D721Med (cell line): ENCODE measurements around the gene ABHD14A.

Experiments
- DNase-seq: peaks from one replicate; pipeline ENCODE4 v3.0.0; 2011; ENCODE audit warnings: low spot score; ENCODE audit not compliant: insufficient read length
- FAIRE-seq: peaks from 2 replicates; lab custom pipeline; 2011; peaks lifted over from hg19 to GRCh38; lab: Jason Lieb, UNC
- CTCF ChIP-seq: IDR thresholded peaks from 2 replicates; pipeline ENCODE4 v1.5.1; 2012; ENCODE audit warnings: mild to moderate bottlenecking, control low read depth; ENCODE audit not compliant: insufficient read depth; ENCODE audit errors: missing control alignments

ABHD14A gene

DNA sequence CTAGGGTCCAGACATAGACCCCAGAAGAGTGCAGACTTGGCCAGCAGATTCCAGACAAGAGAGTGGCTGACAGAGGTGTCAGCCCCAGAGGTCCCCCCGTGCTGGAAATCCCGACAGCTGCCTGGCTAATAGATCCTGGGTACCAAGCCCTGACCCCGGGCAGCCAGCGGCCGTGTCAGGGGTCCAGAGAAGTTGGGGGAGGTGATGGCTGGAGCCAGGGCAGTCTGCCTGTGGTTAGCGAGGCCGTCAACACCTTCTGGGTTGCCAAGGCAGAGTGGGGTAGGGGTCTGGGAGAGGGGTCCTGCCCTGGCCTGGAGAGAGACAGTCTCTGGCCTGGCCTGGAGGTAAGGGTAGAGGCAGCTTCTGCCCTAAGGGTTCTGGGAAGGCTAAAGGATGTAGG, 45.9 kb downstream of the ABHD14A start:
- TF ChIP-seq CTCF, result no peak
- DNase-seq (no peak), FAIRE-seq (no peak)

DNA sequence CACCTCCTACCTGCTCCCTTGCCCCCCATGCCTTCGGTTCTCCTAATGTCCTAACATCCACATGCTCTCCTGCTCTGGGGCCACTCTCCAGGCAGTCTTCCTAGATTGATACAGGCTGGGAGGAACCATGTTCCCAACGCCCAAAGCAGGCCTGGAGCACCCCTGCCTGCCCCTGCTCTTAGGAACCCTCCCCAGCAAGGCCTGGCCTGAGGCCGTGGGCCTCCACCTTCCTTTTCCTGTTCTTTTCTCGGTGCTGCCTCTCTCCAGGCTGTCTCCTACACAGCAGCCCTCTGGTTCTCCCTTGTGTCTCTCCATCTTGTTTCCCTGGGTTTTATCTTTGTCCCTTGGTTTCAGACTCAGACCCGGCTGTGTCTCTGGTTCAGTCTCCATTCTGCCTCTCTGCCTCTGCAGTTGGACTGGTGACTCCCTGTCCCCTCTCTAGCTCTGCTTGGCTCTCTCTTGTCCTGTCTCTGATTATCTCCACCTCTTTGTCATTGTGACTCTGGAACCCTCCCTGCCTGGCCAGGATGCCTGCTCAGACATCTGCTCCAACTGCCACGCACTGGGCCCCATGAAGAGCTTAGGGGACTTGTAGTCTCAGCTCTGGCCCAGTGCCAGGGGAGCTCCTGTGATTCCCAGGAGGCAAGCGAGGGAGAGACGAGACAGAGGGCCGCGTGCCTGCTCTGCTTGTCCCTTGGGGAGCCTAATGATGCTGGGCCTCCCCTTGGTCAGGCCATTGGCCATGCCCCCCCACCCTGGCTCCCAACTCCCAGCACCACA, 46.8 kb downstream of the ABHD14A start:
- TF ChIP-seq CTCF, result no peak
- DNase-seq (peak; percentile 90), FAIRE-seq (no peak)

DNA sequence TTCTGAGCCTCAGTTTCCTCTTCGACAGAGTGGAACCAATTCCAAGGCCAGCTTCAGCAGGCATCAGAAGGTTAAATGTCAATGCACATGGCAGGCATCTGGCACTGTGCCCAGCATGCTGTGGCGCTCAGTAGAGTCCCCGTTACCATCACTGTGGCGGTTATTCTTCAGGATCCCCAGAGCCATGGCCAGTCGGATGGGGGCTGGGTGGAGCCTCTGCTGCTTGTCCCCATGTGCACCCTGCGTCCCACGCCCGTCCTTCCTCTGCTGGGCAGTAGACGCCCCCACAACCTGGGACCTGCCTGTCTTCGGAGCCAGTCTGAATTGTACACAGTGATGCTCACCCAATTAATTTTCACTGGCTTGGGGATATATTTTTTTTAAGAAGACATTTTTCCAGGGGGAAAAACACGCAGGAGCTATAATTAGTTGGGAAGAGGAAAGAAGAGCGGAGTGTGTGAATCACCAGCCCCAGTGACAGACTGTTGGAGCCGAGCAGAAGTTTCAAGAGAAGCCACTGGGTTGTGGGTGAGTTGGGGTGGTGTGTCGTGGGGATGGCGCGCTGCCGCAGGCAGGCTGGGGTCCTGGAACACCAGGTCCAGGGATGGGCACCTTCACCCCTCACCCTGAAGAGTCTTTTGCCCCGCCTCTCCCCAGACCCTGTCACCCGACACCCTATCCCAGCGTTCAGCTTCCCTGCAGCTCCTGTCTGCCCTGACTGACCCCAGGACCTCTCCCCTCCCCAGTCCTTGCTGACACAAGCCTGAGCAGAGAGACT, 47.6 kb downstream of the ABHD14A start:
- TF ChIP-seq CTCF, result no peak
- FAIRE-seq (no peak), DNase-seq (no peak)

GRCh38 chr3:52023101-52023770, 48.4 kb downstream of the ABHD14A start:
- TF ChIP-seq CTCF, result no peak
- no peak for DNase-seq
- no peak for FAIRE-seq

GRCh38 chr3:52023860-52024764, 49.2 kb downstream of the ABHD14A start:
- no peak for TF ChIP-seq CTCF
- FAIRE-seq, result no peak
- DNase-seq, result no peak

DNA sequence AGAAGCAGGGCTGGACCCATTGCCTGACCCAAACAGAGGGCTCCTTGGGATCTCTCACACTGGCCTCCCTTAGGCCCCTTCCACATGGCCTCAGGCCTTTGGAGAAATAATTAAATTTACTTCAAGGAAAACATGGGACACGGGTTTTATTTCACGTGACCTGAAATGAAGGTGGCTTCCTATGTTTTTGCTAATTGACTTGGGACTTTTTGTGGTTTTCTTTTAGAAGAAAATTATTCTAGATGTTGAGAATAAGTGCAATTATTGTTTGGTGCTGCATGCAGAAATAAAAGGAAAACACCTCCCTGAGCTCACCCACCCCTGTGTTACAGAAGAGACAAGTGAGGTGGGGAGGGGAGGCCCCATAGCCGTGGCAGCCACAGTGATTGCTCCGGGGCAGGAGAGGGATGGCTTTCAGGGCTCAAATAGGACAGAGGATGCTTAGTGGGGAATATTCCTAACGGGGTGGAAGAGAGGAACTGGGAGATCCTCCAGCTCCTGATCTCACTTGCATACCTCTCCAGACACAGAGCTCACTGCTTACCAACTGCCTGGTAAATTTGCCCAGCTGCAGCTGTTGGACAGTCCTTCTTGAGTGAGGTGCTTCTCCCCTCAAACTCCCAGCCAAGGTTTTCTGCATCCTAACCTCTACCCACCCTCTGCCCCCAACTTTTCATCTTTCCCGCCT, 50.0 kb downstream of the ABHD14A start:
- FAIRE-seq (no peak), DNase-seq (no peak)
- TF ChIP-seq CTCF, result no peak
